Measurements from ENCODE around the gene FGGY.

Gene FGGY

GRCh38 chr1:59411147-59411546, 114.3 kb downstream of the FGGY start:
- H3K9me3 ChIP-seq (ENCODE audit: low read length): no peaks in the 10 kb centered on the region
- peaks cover 19% of the 10 kb centered on the region for H3K4me1 ChIP-seq (ENCODE audit: insufficient read depth, low read length)
- H3K4me3 ChIP-seq (ENCODE audit: low read length): no peak overlapping the region
- no peaks in the 10 kb centered on the region for H3K27me3 ChIP-seq (ENCODE audit: insufficient read depth, low read length)
- no peak overlapping the region for H2AFZ ChIP-seq (ENCODE audit: low read depth, low read length)
- H3K36me3 ChIP-seq (ENCODE audit: insufficient read depth, low read length): no peaks in the 10 kb centered on the region

DNA sequence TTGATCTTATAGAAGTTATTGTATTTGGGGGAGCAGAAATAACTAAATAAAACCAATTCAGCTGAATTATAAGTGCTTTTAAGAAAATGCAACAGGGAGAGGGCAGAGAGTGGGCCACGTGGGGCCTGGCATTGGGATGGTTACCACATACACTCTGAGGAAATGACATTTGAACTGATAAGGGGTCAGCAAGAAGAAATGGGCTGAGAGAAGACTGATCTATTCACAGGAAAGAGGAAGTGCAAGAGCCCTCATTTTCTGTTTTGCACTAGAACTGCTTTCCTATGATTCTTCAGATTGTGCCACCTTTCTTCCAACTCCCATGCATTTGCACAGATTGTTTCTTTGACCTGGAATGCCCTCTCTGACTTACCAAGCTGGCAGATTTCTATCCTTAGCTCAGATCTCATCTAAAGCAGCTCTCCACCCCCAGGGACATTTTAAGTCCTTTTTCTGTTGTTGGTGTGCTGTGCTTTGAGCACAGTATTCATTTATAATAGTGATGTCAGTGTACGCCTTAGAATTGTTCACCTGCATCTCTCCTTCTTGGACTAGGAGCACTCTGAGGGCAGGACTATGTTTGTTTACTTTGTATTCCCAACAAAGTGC, 115.9 kb downstream of the FGGY start:
- Histone ChIP-seq H3K4me1 (ENCODE audit: insufficient read depth, low read length) (peaks cover 22% of the 10 kb centered on the region), H2AFZ (ENCODE audit: low read depth, low read length) (no peak overlapping the region), H3K36me3 (ENCODE audit: insufficient read depth, low read length) (no peaks in the 10 kb centered on the region), H3K9me3 (ENCODE audit: low read length) (no peaks in the 10 kb centered on the region), H3K27me3 (ENCODE audit: insufficient read depth, low read length) (no peaks in the 10 kb centered on the region), H3K4me3 (ENCODE audit: low read length) (no peak overlapping the region)

GRCh38 chr1:59413327-59413720, 116.4 kb downstream of the FGGY start:
- no peak overlapping the region for H2AFZ ChIP-seq (ENCODE audit: low read depth, low read length)
- peaks cover 22% of the 10 kb centered on the region for H3K4me1 ChIP-seq (ENCODE audit: insufficient read depth, low read length)
- no peaks in the 10 kb centered on the region for H3K27me3 ChIP-seq (ENCODE audit: insufficient read depth, low read length)
- no peaks in the 10 kb centered on the region for H3K9me3 ChIP-seq (ENCODE audit: low read length)
- H3K4me3 ChIP-seq (ENCODE audit: low read length): no peak overlapping the region
- no peaks in the 10 kb centered on the region for H3K36me3 ChIP-seq (ENCODE audit: insufficient read depth, low read length)

GRCh38 chr1:59414406-59415133, 117.7 kb downstream of the FGGY start:
- H3K9me3 ChIP-seq (ENCODE audit: low read length): no peaks in the 10 kb centered on the region
- no peaks in the 10 kb centered on the region for H3K36me3 ChIP-seq (ENCODE audit: insufficient read depth, low read length)
- H2AFZ ChIP-seq (ENCODE audit: low read depth, low read length): no peak overlapping the region
- H3K4me3 ChIP-seq (ENCODE audit: low read length): no peak overlapping the region
- H3K4me1 ChIP-seq (ENCODE audit: insufficient read depth, low read length): peaks cover 11% of the 10 kb centered on the region
- no peaks in the 10 kb centered on the region for H3K27me3 ChIP-seq (ENCODE audit: insufficient read depth, low read length)

GRCh38 chr1:59415286-59415850, 118.5 kb downstream of the FGGY start:
- Histone ChIP-seq H3K4me1 (ENCODE audit: insufficient read depth, low read length) (peaks cover 11% of the 10 kb centered on the region), H3K9me3 (ENCODE audit: low read length) (no peaks in the 10 kb centered on the region), H2AFZ (ENCODE audit: low read depth, low read length) (no peak overlapping the region), H3K36me3 (ENCODE audit: insufficient read depth, low read length) (no peaks in the 10 kb centered on the region), H3K27me3 (ENCODE audit: insufficient read depth, low read length) (no peaks in the 10 kb centered on the region), H3K4me3 (ENCODE audit: low read length) (no peak overlapping the region)

- no peaks in the 10 kb centered on the region for H3K9me3 ChIP-seq (ENCODE audit: low read length)
- no peaks in the 10 kb centered on the region for H3K27me3 ChIP-seq (ENCODE audit: insufficient read depth, low read length)
- peaks cover 11% of the 10 kb centered on the region for H3K4me1 ChIP-seq (ENCODE audit: insufficient read depth, low read length)
Observed at GRCh38 chr1:59415881-59416280, 119.0 kb downstream of the FGGY start.

DNA sequence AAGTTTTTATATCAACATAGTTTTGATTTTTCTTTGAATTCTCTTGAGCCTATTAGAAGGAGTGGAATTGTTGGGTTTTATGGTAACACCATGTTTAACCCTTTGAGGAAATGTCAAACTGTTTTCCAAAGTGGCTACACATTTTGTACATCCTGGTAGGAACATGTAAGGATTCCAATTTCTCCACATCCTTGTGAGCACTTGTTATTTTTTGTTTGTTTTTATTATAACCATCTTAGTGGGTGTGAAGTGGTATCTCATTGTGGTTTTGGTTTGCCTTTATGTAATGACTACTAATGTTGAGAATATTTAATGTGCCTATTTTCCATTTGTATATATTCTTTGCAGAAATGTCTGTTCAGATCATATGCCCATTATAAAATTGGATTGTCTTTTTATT, 120.5 kb downstream of the FGGY start:
- Histone ChIP-seq H2AFZ (ENCODE audit: low read depth, low read length) (no peak overlapping the region), H3K36me3 (ENCODE audit: insufficient read depth, low read length) (no peaks in the 10 kb centered on the region), H3K4me1 (ENCODE audit: insufficient read depth, low read length) (peaks cover 11% of the 10 kb centered on the region), H3K4me3 (ENCODE audit: low read length) (no peak overlapping the region), H3K27me3 (ENCODE audit: insufficient read depth, low read length) (no peaks in the 10 kb centered on the region), H3K9me3 (ENCODE audit: low read length) (no peaks in the 10 kb centered on the region)

More at GRCh38 chr1:59415881-59416280, 119.0 kb downstream of the FGGY start:
- Histone ChIP-seq H2AFZ (ENCODE audit: low read depth, low read length) (no peak overlapping the region), H3K4me3 (ENCODE audit: low read length) (no peak overlapping the region), H3K36me3 (ENCODE audit: insufficient read depth, low read length) (no peaks in the 10 kb centered on the region)

- Histone ChIP-seq H2AFZ (ENCODE audit: low read depth, low read length) (no peak overlapping the region), H3K27me3 (ENCODE audit: insufficient read depth, low read length) (no peaks in the 10 kb centered on the region)
Observed at GRCh38 chr1:59418363-59419144, 121.7 kb downstream of the FGGY start.

DNA sequence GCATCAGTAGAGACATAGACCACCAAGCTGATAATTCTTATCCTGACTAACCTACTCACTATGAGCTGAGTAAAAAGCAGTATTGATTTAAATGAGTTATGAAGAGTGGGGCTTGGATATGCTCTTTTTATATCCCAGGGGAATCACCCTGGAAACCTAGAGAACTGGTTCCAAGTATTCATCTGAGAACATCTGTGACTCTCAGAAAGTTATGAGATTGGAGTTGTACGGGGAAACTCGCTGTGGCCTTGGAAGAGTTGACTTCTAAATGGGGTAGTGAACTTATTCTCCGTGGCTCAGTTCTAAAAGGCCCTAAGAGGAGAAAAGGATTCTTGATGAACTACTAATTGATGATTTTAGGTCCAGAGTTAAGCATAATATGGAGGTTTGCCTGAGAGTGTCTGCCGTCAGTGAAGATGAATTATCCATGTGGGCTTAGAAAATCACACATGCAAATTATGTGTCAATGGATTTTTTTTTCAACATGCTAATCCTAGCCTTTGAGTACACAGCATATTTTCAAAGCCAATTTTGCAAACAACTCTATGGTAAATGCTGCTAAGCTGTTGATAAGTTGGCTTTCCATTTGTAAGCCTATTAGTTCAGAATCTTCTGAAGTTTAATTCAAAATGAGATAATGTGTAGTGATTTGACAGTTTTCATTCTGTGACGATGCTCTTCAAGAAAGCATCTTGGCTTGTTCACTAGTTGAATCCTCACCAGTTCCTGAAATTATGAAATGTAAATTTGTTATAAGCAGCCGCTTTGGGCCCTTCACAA, 122.7 kb downstream of the FGGY start:
- H3K9me3 ChIP-seq (ENCODE audit: low read length): no peaks in the 10 kb centered on the region
- H3K4me1 ChIP-seq (ENCODE audit: insufficient read depth, low read length): peaks cover 11% of the 10 kb centered on the region
- no peak overlapping the region for H2AFZ ChIP-seq (ENCODE audit: low read depth, low read length)
- H3K36me3 ChIP-seq (ENCODE audit: insufficient read depth, low read length): no peaks in the 10 kb centered on the region
- H3K27me3 ChIP-seq (ENCODE audit: insufficient read depth, low read length): no peaks in the 10 kb centered on the region
- no peak overlapping the region for H3K4me3 ChIP-seq (ENCODE audit: low read length)

More at GRCh38 chr1:59418363-59419144, 121.7 kb downstream of the FGGY start:
- Histone ChIP-seq H3K9me3 (ENCODE audit: low read length) (no peaks in the 10 kb centered on the region), H3K4me1 (ENCODE audit: insufficient read depth, low read length) (peaks cover 11% of the 10 kb centered on the region), H3K4me3 (ENCODE audit: low read length) (no peak overlapping the region), H3K36me3 (ENCODE audit: insufficient read depth, low read length) (no peaks in the 10 kb centered on the region)

GRCh38 chr1:59421232-59421920, 124.5 kb downstream of the FGGY start:
- H3K9me3 ChIP-seq (ENCODE audit: low read length): no peaks in the 10 kb centered on the region
- H3K27me3 ChIP-seq (ENCODE audit: insufficient read depth, low read length): no peaks in the 10 kb centered on the region
- peaks cover under 1% of the 10 kb centered on the region for H3K4me1 ChIP-seq (ENCODE audit: insufficient read depth, low read length)
- H3K36me3 ChIP-seq (ENCODE audit: insufficient read depth, low read length): no peaks in the 10 kb centered on the region
- no peak overlapping the region for H3K4me3 ChIP-seq (ENCODE audit: low read length)
- H2AFZ ChIP-seq (ENCODE audit: low read depth, low read length): no peak overlapping the region

DNA sequence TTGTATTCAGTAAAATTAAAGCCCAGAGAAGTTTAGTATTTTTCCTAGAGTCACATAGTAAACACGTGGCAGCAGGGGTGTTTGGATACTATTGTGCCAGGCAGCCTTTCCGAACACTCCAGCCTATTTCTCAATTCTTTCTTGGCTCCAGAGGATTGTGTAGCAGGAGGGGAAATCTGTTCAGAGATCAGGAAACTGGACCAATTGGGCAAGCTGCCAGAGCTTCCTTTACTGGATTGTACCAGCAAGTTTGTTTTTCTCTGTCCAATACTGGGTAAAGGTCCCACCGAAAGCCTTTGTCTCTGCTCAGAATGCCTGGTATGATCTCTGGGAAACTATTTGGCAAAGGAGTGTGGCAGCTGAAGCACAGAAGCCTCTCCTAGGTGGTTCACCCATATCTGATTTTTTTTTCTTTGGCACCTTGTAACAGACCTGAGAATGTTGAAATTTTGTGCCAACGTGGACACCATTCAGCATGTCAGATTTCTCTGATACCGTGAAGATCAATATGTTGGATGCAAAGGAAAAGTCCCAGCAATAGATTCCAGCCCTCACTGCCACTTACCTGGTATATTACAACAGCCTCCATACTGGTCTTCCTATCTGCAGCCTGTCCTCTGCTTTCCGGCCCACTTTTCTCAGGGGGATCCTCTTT, 126.2 kb downstream of the FGGY start:
- Histone ChIP-seq H3K4me3 (ENCODE audit: low read length) (no peak overlapping the region), H3K9me3 (ENCODE audit: low read length) (no peaks in the 10 kb centered on the region), H3K27me3 (ENCODE audit: insufficient read depth, low read length) (no peaks in the 10 kb centered on the region), H2AFZ (ENCODE audit: low read depth, low read length) (no peak overlapping the region), H3K36me3 (ENCODE audit: insufficient read depth, low read length) (no peaks in the 10 kb centered on the region), H3K4me1 (ENCODE audit: insufficient read depth, low read length) (no peaks in the 10 kb centered on the region)

DNA sequence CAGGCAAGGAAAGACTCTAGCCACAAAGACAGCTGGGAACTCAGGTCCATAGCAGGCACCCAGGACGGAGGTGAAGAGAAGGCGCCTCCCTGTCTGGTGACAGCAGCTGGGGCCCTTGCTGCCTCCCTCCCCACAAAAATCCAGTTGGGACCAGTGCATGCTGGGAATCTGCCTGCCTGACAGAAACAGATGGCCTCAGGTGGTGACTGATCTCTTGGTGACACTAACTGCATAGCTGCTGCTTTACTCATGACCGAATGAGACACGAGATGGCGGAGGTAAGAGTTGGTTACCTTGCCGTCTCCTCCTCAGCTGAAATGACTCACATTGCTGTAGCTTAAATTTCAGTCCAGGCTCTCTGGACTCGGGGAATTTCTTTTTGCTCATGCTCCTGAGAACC, 130.3 kb downstream of the FGGY start:
- no peaks in the 10 kb centered on the region for H3K9me3 ChIP-seq (ENCODE audit: low read length)

More for the DNA sequence above, 130.3 kb downstream of the FGGY start:
- Histone ChIP-seq H2AFZ (ENCODE audit: low read depth, low read length) (no peak overlapping the region), H3K4me1 (ENCODE audit: insufficient read depth, low read length) (no peaks in the 10 kb centered on the region), H3K36me3 (ENCODE audit: insufficient read depth, low read length) (no peaks in the 10 kb centered on the region), H3K27me3 (ENCODE audit: insufficient read depth, low read length) (no peaks in the 10 kb centered on the region), H3K4me3 (ENCODE audit: low read length) (no peak overlapping the region)
